ENCODE results near the gene PXMP2. TPM values are rescaled to one million over a fixed set of nuclear protein-coding genes. Genes with fewer than 3 reads are reported as not detected.

The PXMP2 gene
- total RNA-seq, 1 donor from 2014 or later = 21.2 TPM

GRCh38 chr12:132664206-132665148 is 22.9 kb upstream of the PXMP2 start:
- no peak overlapping the region for H3K4me3 ChIP-seq
- ATAC-seq (peak; percentile 12), DNase-seq (no peak)
- TF ChIP-seq, protein P1, sequence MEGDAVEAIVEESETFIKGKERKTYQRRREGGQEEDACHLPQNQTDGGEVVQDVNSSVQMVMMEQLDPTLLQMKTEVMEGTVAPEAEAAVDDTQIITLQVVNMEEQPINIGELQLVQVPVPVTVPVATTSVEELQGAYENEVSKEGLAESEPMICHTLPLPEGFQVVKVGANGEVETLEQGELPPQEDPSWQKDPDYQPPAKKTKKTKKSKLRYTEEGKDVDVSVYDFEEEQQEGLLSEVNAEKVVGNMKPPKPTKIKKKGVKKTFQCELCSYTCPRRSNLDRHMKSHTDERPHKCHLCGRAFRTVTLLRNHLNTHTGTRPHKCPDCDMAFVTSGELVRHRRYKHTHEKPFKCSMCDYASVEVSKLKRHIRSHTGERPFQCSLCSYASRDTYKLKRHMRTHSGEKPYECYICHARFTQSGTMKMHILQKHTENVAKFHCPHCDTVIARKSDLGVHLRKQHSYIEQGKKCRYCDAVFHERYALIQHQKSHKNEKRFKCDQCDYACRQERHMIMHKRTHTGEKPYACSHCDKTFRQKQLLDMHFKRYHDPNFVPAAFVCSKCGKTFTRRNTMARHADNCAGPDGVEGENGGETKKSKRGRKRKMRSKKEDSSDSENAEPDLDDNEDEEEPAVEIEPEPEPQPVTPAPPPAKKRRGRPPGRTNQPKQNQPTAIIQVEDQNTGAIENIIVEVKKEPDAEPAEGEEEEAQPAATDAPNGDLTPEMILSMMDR (IDR thresholded peaks at IDR 0.05) = no peak
- H3K36me3 ChIP-seq = peaks cover 81% of the 10 kb centered on the region
- no peak overlapping the region for H3K27ac ChIP-seq
- no peaks in the 10 kb centered on the region for H3K9me3 ChIP-seq
- intact Hi-C loops (cut with DNase I) = no loop called here
- H3K4me1 ChIP-seq = no peaks in the 10 kb centered on the region
- no peaks in the 10 kb centered on the region for H3K27me3 ChIP-seq

GRCh38 chr12:132665149-132665491 is 22.3 kb upstream of the PXMP2 start:
- Histone ChIP-seq H3K4me3 (no peak overlapping the region), H3K27me3 (no peaks in the 10 kb centered on the region), H3K9me3 (no peaks in the 10 kb centered on the region), H3K4me1 (no peaks in the 10 kb centered on the region), H3K27ac (no peak overlapping the region), H3K36me3 (peaks cover 77% of the 10 kb centered on the region)
- intact Hi-C loops (cut with DNase I) = no loop called here
- ATAC-seq = no peak
- TF ChIP-seq, protein P1 (IDR thresholded peaks at IDR 0.05) = no peak
- DNase-seq = no peak

- Histone ChIP-seq H3K4me3 (no peak overlapping the region), H3K27me3 (no peaks in the 10 kb centered on the region), H3K4me1 (no peaks in the 10 kb centered on the region), H3K36me3 (peaks cover 70% of the 10 kb centered on the region), H3K27ac (no peak overlapping the region), H3K9me3 (no peaks in the 10 kb centered on the region)
- intact Hi-C loops (cut with DNase I) = no loop called here
- TF ChIP-seq, protein P1 (IDR thresholded peaks at IDR 0.05) = no peak
- DNase-seq (no peak), ATAC-seq (no peak)
Measured at GRCh38 chr12:132665794-132666193, 21.6 kb upstream of the PXMP2 start.

DNA sequence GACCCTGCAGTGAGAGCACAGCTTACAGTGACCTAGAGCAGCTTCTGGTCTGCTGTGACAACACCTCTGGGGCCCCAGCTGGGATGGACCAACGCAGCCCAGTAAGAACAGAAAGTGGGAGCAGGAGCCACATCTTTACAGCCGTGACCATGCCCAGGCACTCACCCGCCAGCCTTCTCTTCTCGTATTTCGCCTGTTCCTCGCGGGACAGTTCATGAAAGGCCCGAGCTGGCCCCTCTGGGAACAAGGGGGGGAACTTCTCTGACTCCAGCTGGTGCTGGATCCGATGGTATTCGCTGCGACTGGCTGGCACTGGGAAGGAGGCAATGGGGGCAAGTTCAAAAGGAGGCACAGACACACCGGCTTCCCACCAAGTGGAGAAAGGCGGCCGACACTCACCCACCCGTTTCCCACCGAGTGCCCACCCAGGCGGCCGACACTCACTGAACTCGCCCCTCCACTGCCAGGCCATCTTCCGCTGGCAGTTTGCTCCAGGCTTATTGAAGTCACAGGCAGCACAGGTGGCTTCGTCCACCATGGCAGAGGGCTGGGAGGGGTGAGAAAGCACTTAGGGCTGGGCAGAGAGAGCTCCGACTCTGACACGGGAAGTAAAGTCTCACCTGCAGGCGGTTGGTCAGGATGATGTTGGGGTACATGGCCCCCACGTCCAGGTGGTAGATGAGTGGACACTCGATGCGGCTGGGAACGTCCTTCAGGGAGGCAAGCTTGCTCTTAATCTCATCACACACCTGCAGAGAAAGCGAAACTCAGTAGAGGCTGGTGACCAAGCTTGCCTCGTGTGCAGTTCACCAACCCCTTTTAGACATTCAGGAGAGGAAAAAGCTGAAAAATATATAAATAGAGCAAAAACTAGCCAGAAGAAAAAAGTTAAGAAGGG is 18.9 kb upstream of the PXMP2 start:
- H3K4me1 ChIP-seq = no peaks in the 10 kb centered on the region
- DNase-seq (no peak), ATAC-seq (no peak)
- no peaks in the 10 kb centered on the region for H3K27me3 ChIP-seq
- TF ChIP-seq, protein P1 (IDR thresholded peaks at IDR 0.05) = no peak
- H3K36me3 ChIP-seq = peaks cover 66% of the 10 kb centered on the region
- no peak overlapping the region for H3K4me3 ChIP-seq
- intact Hi-C loops (cut with DNase I) = no loop called here
- H3K9me3 ChIP-seq = no peaks in the 10 kb centered on the region
- H3K27ac ChIP-seq = no peak overlapping the region

DNA sequence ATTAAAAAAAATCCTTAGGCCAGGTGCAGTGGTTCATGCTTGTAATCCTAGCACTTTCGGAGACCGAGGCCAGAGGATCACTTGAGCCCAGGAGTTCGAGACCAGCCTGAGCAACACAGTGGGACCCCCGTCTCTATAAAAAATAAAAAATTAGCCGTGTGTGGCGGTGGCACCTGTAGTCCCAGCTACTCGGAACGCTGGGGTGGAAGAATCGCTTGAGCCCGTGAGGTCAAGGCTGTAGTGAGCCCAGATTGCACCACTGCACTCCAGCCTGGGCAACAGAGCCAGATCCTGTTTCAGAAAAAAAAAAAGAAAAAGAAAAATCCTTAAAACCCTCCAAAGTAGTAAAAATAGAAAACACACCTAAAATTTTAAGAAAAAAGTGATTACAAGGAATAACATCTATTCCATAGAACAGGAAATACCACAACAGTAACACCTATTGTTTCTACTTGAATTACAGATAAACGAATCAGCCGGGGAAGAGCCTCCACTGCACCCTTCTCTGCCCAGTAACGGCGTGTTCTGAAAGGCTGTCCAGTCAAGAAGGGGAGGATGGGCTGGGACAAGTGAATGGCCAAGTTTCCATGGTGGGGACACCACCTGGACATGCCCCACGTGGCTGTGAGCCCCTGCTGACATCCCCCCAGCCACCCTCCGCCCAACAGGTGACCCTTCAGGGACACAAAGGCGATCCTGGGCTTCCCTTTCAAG is 18.1 kb upstream of the PXMP2 start:
- H3K9me3 ChIP-seq = no peaks in the 10 kb centered on the region
- H3K27me3 ChIP-seq = no peaks in the 10 kb centered on the region
- H3K27ac ChIP-seq = no peak overlapping the region
- ATAC-seq (no peak), DNase-seq (no peak)
- intact Hi-C loops (cut with DNase I) = no loop called here
- H3K36me3 ChIP-seq = peaks cover 59% of the 10 kb centered on the region
- TF ChIP-seq, protein P1 (IDR thresholded peaks at IDR 0.05) = no peak
- no peaks in the 10 kb centered on the region for H3K4me1 ChIP-seq
- H3K4me3 ChIP-seq = no peak overlapping the region

All from upper lobe of right lung (tissue), 1 donor.